Mucosa of descending colon (tissue), 3 donors: ENCODE results near the gene ATP10B. TPM values are rescaled to one million over a fixed set of nuclear protein-coding genes. Genes with fewer than 3 reads are reported as not detected.

Source experiments
- ATAC-seq: fragments of 200-7000 bp; cut with Tn5 transposase; one replicate; pipeline ENCODE4 v1.9.1; 2020; ENCODE audit warnings: mild to moderate bottlenecking, moderate library complexity
- DNase-seq, 3 donors: peaks; one replicate each; pipeline ENCODE4 v3.0.0-alpha.2; 2020
- H3K36me3 ChIP-seq: fragments of 200-600 bp; one replicate; pipeline ENCODE4 v1.8.0; 2021; ENCODE audit warnings: low read depth, mild to moderate bottlenecking
- H3K4me1 ChIP-seq: fragments of 200-600 bp; one replicate; pipeline ENCODE4 v1.8.0; 2021; ENCODE audit warnings: low read depth, mild to moderate bottlenecking
- H3K4me3 ChIP-seq: fragments of 200-600 bp; one replicate; pipeline ENCODE4 v1.8.0; 2021; ENCODE audit warnings: mild to moderate bottlenecking
- H3K9me3 ChIP-seq: fragments of 200-600 bp; one replicate; pipeline ENCODE4 v1.8.0; 2021; ENCODE audit warnings: mild to moderate bottlenecking
- CTCF ChIP-seq: fragments of 200-600 bp; IDR thresholded peaks from one replicate; pipeline ENCODE4 v1.8.0; 2022; ENCODE audit warnings: antibody characterized with exemption, mild to moderate bottlenecking
- intact Hi-C, 2 donors: fragments of 100-400 bp; cut with DNase I in 1 of 2; cut with micrococcal nuclease in 1 of 2; formaldehyde crosslinking; loops; one replicate each; pipeline versions ENCODE4 v1.11.0 to v1.11.1; 2022; cut with DNase I, micrococcal nuclease
- total RNA-seq, 3 donors: library from RNA; stranded (reverse); fragmentation: NEBNext Ultra II Directional in 2 of 3; extraction: Animal tissue kit (Norgen Biotek cat#: 25700) in 2 of 3; gene quantifications; one replicate each; pipeline versions ENCODE4 v1.2.1 to v1.2.4, GENCODE V29; 2021 to 2023
- donor health status: DM: no; HTN: no; CAD: no; lungs with moderate emphysema.
- donor health status: DM: no; HTN: no; CAD: no.
- donor health status: DM: no; HTN: yes; CAD: no.

ATP10B gene
- total RNA-seq, 3 donors from 2014 or later: 112 to 265 (median 211) TPM

- DNase-seq (no peak), ATAC-seq (no peak)
- H3K4me3 ChIP-seq: no peak overlapping the region
- H3K36me3 ChIP-seq: no peaks in the 10 kb centered on the region
- H3K4me1 ChIP-seq: peaks cover 21% of the 10 kb centered on the region
- TF ChIP-seq CTCF: no peak
- no peaks in the 10 kb centered on the region for H3K9me3 ChIP-seq
- intact Hi-C loops: no loop called here
Measured at GRCh38 chr5:160660132-160660531, 191.9 kb downstream of the ATP10B start.

DNA sequence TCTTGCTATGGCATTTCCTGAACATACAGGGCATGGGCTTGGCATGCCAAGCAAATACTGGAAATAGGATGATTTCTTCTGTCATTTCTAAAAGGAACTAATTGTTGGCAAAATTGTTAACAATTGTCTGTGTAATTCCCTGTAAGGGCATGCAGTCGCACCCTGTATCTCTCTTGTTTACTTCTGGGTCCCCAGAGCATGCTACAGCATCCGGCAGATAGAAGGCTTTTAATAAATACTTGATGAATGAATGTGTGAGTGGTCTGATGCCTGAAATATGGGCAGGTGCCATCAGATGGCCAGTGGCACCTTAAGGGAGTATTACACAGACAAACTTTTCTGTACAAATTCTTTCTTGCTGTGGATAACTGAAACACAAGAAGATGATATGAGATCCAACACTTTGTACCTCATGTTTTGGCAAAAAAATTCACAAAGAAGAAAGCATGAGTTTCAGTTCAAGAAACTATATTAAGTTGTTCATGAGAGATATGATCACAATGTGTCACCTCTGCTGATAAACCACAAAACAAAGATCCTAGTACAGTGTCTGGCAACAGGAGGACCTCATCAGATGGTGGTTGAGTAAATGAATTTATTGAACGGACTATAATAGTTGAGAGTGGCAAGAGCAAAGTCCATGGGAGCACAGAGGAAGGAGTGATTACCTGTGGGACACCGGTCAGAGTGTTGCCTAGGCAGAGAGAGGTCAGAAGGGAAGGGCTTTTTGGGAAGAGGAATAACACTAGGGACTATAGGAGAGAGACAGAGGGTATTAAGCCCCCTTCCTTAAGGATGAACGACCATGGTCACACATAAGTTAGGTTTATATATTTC lies 194.2 kb downstream of the ATP10B start:
- Histone ChIP-seq H3K36me3 (no peaks in the 10 kb centered on the region), H3K4me1 (peaks cover 21% of the 10 kb centered on the region), H3K9me3 (no peaks in the 10 kb centered on the region), H3K4me3 (peak overlapping the region; percentile 5)
- intact Hi-C loops: no loop called here
- DNase-seq (peak in 1 of 3 donors; percentile 71), ATAC-seq (peak; percentile 83)
- no peak for TF ChIP-seq CTCF

DNA sequence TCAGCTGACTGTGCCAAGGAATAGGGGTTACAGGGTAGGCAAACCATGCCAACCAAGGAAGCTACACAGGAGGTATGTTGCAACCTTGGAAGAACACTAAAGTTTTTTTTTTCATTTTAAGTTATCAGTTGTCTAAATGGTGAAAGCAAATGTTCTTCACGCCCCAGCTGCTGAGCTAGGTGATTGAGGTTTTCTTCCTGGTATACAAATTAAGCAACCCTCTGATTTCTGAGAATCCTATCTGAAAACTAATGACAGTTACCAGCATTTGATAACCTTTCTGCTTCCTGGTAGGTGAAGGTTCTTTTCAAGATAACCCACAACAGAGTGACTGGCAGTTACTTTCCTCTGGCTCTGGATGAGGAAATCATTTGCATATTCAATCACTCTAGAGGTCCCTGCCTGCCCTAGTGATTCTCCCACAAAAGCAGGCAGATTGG lies 194.9 kb downstream of the ATP10B start:
- Histone ChIP-seq H3K4me1 (peaks cover 21% of the 10 kb centered on the region), H3K36me3 (no peaks in the 10 kb centered on the region), H3K4me3 (no peak overlapping the region), H3K9me3 (no peaks in the 10 kb centered on the region)
- DNase-seq: no peak
- intact Hi-C loops: no loop called here
- no peak for TF ChIP-seq CTCF
- ATAC-seq: peak; percentile 84

DNA sequence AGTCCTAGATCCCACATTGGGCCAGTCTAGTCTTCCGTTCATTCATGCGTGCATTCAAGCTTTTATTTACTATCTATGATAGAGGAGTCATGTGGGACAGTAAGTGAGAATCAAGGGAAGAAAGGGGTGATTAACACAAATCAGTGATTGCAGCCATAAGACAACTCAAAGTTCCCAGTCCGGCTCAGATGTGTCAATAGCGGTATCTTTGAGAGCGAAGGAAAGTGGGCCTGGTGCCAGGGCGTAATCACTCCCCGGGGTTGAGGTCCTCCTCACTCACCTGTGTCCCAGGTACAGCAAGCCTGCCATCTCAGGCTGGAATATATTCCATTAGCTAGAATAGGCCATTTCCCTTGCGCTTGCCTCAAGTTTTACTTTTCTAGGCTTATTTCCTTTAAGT lies 196.3 kb downstream of the ATP10B start:
- H3K4me1 ChIP-seq: peaks cover 21% of the 10 kb centered on the region
- peak; percentile 91 to 96 (median 93) for DNase-seq
- intact Hi-C loops: no loop called here
- ATAC-seq: peak; percentile 83
- no peaks in the 10 kb centered on the region for H3K9me3 ChIP-seq
- TF ChIP-seq CTCF: no peak
- no peaks in the 10 kb centered on the region for H3K36me3 ChIP-seq
- H3K4me3 ChIP-seq: no peak overlapping the region

- no peaks in the 10 kb centered on the region for H3K36me3 ChIP-seq
- peaks cover 13% of the 10 kb centered on the region for H3K4me1 ChIP-seq
- intact Hi-C loops: no loop called here
- no peak for ATAC-seq
- H3K4me3 ChIP-seq: no peak overlapping the region
- H3K9me3 ChIP-seq: no peaks in the 10 kb centered on the region
- no peak for TF ChIP-seq CTCF
- DNase-seq: no peak
Measured at GRCh38 chr5:160651692-160652645, 200.0 kb downstream of the ATP10B start.
